ENCODE data around the gene DGKG.
A peak's percentile ranks its signal among the peaks of the same experiment; 100 is the strongest.

DGKG gene

GRCh38 chr3:186219211-186219638 is 142.8 kb downstream of the DGKG start:
- Mint-ChIP-seq H3K36me3 (no peaks in the 10 kb centered on the region), H3K4me3 (no peak overlapping the region), H3K27me3 (peaks cover 31% of the 10 kb centered on the region), H3K27ac (no peak overlapping the region), H3K9me3 (no peaks in the 10 kb centered on the region), H3K4me1 (peaks cover 22% of the 10 kb centered on the region)
- DNase-seq = no peak
- CTCF ChIA-PET = interaction anchor here (1.8 kb wide), 1 partner anchor 40 kb away, joined by 3 read pairs; no protein-coding TSS in a partner anchor

GRCh38 chr3:186218421-186218820 is 143.6 kb downstream of the DGKG start:
- Mint-ChIP-seq H3K27me3 (peaks cover 28% of the 10 kb centered on the region), H3K9me3 (no peaks in the 10 kb centered on the region), H3K36me3 (no peaks in the 10 kb centered on the region), H3K4me1 (peaks cover 22% of the 10 kb centered on the region), H3K27ac (no peak overlapping the region), H3K4me3 (no peak overlapping the region)
- no peak for DNase-seq
- CTCF ChIA-PET = interaction anchor here (1.8 to 2.1 kb wide), 2 partner anchors 23 to 41 kb away, joined by 3 to 8 read pairs; no protein-coding TSS in a partner anchor

- H3K27ac Mint-ChIP-seq = no peak overlapping the region
- H3K9me3 Mint-ChIP-seq = no peaks in the 10 kb centered on the region
- peaks cover 23% of the 10 kb centered on the region for H3K27me3 Mint-ChIP-seq
- H3K4me3 Mint-ChIP-seq = no peak overlapping the region
- peak; percentile 36 for DNase-seq
- CTCF ChIA-PET = interaction anchor here (1.8 to 2.1 kb wide), 2 partner anchors 24 to 41 kb away, joined by 3 to 8 read pairs; no protein-coding TSS in a partner anchor
- peaks cover 22% of the 10 kb centered on the region for H3K4me1 Mint-ChIP-seq
- H3K36me3 Mint-ChIP-seq = no peaks in the 10 kb centered on the region
Measured at GRCh38 chr3:186217820-186218164, 144.2 kb downstream of the DGKG start.

- H3K4me1 Mint-ChIP-seq = peaks cover 22% of the 10 kb centered on the region
- CTCF ChIA-PET = interaction anchor here (1.2 to 2.1 kb wide), 2 partner anchors 25 to 234 kb away, joined by 3 to 8 read pairs; no protein-coding TSS in a partner anchor
- H3K4me3 Mint-ChIP-seq = no peak overlapping the region
Measured at GRCh38 chr3:186216900-186217819, 144.9 kb downstream of the DGKG start.

GRCh38 chr3:186214670-186215069 is 147.4 kb downstream of the DGKG start:
- Mint-ChIP-seq H3K36me3 (no peaks in the 10 kb centered on the region), H3K27me3 (peaks cover 17% of the 10 kb centered on the region), H3K4me1 (peaks cover 30% of the 10 kb centered on the region), H3K4me3 (no peak overlapping the region), H3K9me3 (no peaks in the 10 kb centered on the region), H3K27ac (no peak overlapping the region)
- CTCF ChIA-PET = no interaction called here
- DNase-seq = no peak

More at GRCh38 chr3:186216900-186217819, 144.9 kb downstream of the DGKG start:
- Mint-ChIP-seq H3K9me3 (no peaks in the 10 kb centered on the region), H3K27ac (no peak overlapping the region), H3K27me3 (peaks cover 23% of the 10 kb centered on the region), H3K36me3 (no peaks in the 10 kb centered on the region)
- no peak for DNase-seq

GRCh38 chr3:186213946-186214345 is 148.1 kb downstream of the DGKG start:
- DNase-seq = no peak
- Mint-ChIP-seq H3K27me3 (peaks cover 17% of the 10 kb centered on the region), H3K27ac (no peak overlapping the region), H3K36me3 (no peaks in the 10 kb centered on the region), H3K4me3 (no peak overlapping the region), H3K4me1 (peaks cover 31% of the 10 kb centered on the region), H3K9me3 (no peaks in the 10 kb centered on the region)
- CTCF ChIA-PET = no interaction called here

- H3K27ac Mint-ChIP-seq = no peak overlapping the region
- no peaks in the 10 kb centered on the region for H3K9me3 Mint-ChIP-seq
- CTCF ChIA-PET = interaction anchor here (0.5 to 1.1 kb wide), 4 partner anchors 20 to 341 kb away, joined by 3 read pairs; no protein-coding TSS in a partner anchor
- no peaks in the 10 kb centered on the region for H3K36me3 Mint-ChIP-seq
- H3K4me3 Mint-ChIP-seq = no peak overlapping the region
- H3K27me3 Mint-ChIP-seq = peaks cover 17% of the 10 kb centered on the region
- DNase-seq = no peak
- peaks cover 24% of the 10 kb centered on the region for H3K4me1 Mint-ChIP-seq
Measured at GRCh38 chr3:186212611-186213010, 149.4 kb downstream of the DGKG start.

GRCh38 chr3:186210852-186211500 is 151.1 kb downstream of the DGKG start:
- Mint-ChIP-seq H3K4me1 (peaks cover 9% of the 10 kb centered on the region), H3K36me3 (no peaks in the 10 kb centered on the region), H3K9me3 (no peaks in the 10 kb centered on the region), H3K27ac (no peak overlapping the region), H3K27me3 (peaks cover 17% of the 10 kb centered on the region), H3K4me3 (no peak overlapping the region)
- CTCF ChIA-PET = interaction anchor here (1.5 kb wide), 1 partner anchor 9 kb away, joined by 4 read pairs; no protein-coding TSS in a partner anchor
- no peak for DNase-seq

- no peak for DNase-seq
- CTCF ChIA-PET = interaction anchor here (0.7 to 1.5 kb wide), 3 partner anchors 10 to 267 kb away, joined by 3 to 4 read pairs (median 3); no protein-coding TSS in a partner anchor
- Mint-ChIP-seq H3K4me1 (peaks cover 9% of the 10 kb centered on the region), H3K27ac (no peak overlapping the region), H3K9me3 (no peaks in the 10 kb centered on the region), H3K4me3 (no peak overlapping the region), H3K36me3 (no peaks in the 10 kb centered on the region), H3K27me3 (peaks cover 17% of the 10 kb centered on the region)
Measured at GRCh38 chr3:186209810-186210752, 152.0 kb downstream of the DGKG start.

GRCh38 chr3:186208296-186208989 is 153.6 kb downstream of the DGKG start:
- Mint-ChIP-seq H3K27ac (no peak overlapping the region), H3K27me3 (peaks cover 16% of the 10 kb centered on the region), H3K9me3 (no peaks in the 10 kb centered on the region), H3K36me3 (no peaks in the 10 kb centered on the region), H3K4me3 (no peak overlapping the region), H3K4me1 (peaks cover 9% of the 10 kb centered on the region)
- CTCF ChIA-PET = interaction anchor here (1.0 to 1.2 kb wide), 2 partner anchors 33 to 225 kb away, joined by 4 read pairs; no protein-coding TSS in a partner anchor
- DNase-seq = no peak

- Mint-ChIP-seq H3K36me3 (no peaks in the 10 kb centered on the region), H3K27ac (no peak overlapping the region), H3K27me3 (peaks cover 17% of the 10 kb centered on the region), H3K9me3 (no peaks in the 10 kb centered on the region), H3K4me1 (peaks cover 9% of the 10 kb centered on the region), H3K4me3 (no peak overlapping the region)
- CTCF ChIA-PET = no interaction called here
- no peak for DNase-seq
Measured at GRCh38 chr3:186207515-186207914, 154.5 kb downstream of the DGKG start.

GRCh38 chr3:186200726-186201125 is 161.3 kb downstream of the DGKG start:
- Mint-ChIP-seq H3K27me3 (peaks cover 21% of the 10 kb centered on the region), H3K9me3 (no peaks in the 10 kb centered on the region), H3K4me1 (no peaks in the 10 kb centered on the region), H3K27ac (no peak overlapping the region), H3K36me3 (no peaks in the 10 kb centered on the region), H3K4me3 (no peak overlapping the region)
- CTCF ChIA-PET = interaction anchor here (1.5 kb wide), 1 partner anchor 41 kb away, joined by 3 read pairs; no protein-coding TSS in a partner anchor
- no peak for DNase-seq

GRCh38 chr3:186198442-186198841 is 163.6 kb downstream of the DGKG start:
- no peak overlapping the region for H3K27ac Mint-ChIP-seq
- H3K4me3 Mint-ChIP-seq = no peak overlapping the region
- CTCF ChIA-PET = no interaction called here
- H3K4me1 Mint-ChIP-seq = peaks cover 3% of the 10 kb centered on the region
- no peaks in the 10 kb centered on the region for H3K9me3 Mint-ChIP-seq
- no peaks in the 10 kb centered on the region for H3K36me3 Mint-ChIP-seq
- peaks cover 39% of the 10 kb centered on the region for H3K27me3 Mint-ChIP-seq
- no peak for DNase-seq

All from activated naive CD4-positive, alpha-beta T cell treated with anti-CD3 and anti-CD28 coated beads, Interleukin-2, amount 10 ng/mL, durations not matched to agents 7 days and 5 days (primary cell).